K562 (cell line): ENCODE data around the gene RTL10. TPM values are rescaled to one million over a fixed set of nuclear protein-coding genes. Genes with fewer than 3 reads are reported as not detected.

Source experiments
- ARID1B ChIP-seq: fragments of 450-650 bp; IDR thresholded peaks from 2 replicates; pipeline ENCODE4 v1.6.1; 2016; ENCODE audit warnings: antibody characterized with exemption, mild to moderate bottlenecking, inconsistent platforms
- CREBBP ChIP-seq: IDR thresholded peaks from one replicate; pipeline ENCODE4 v1.6.1; 2012; ENCODE audit warnings: low read depth, mild to moderate bottlenecking, control low read depth, inconsistent platforms, low read length
- CTBP1 ChIP-seq: fragments of 450-650 bp; IDR thresholded peaks from 2 replicates; pipeline ENCODE4 v1.6.1; 2016; ENCODE audit warnings: borderline replicate concordance
- HDAC1 ChIP-seq, 2 experiments: fragments of 450-650 bp; IDR thresholded peaks; 2 replicates each; pipeline ENCODE4 v1.6.1; 2016 to 2017; ENCODE audit warnings: inconsistent platforms in 1 of 2, mild to moderate bottlenecking in 1 of 2, moderate library complexity in 1 of 2
- IFI16 ChIP-seq: fragments of 250-450 bp; sonication (Bioruptor Pico); IDR thresholded peaks from 2 replicates; pipeline ENCODE4 v2.1.2; 2022; ENCODE audit warnings: mild to moderate bottlenecking, inconsistent platforms
- KDM1A ChIP-seq, 2 experiments: fragments of 450-650 bp; IDR thresholded peaks; 2 replicates each; pipeline ENCODE4 v1.6.1; 2016; ENCODE audit warnings: mild to moderate bottlenecking in 2 of 2
- KLF1 ChIP-seq: fragments of 450-650 bp; IDR thresholded peaks from 2 replicates; pipeline ENCODE4 v1.6.1; 2016; ENCODE audit warnings: missing genetic modification characterization, missing compliant biosample characterization
- ZBTB7A ChIP-seq: IDR thresholded peaks from 2 replicates; pipeline ENCODE4 v1.6.1; 2011; ENCODE audit warnings: low read depth, mild to moderate bottlenecking, low read length, moderate library complexity, borderline replicate concordance; ENCODE audit not compliant: control insufficient read depth
- polyA plus RNA-seq, 8 experiments: library from polyadenylated mRNA; depleted of rRNA in 4 of 8; stranded (reverse) in 5 of 8; unstranded in 3 of 8; fragments of >200 nt; fragmentation: Nextera tagmentation in 2 of 8; fragmentation: Illumina TruSeq in 1 of 8; extraction: Ambion mirVana in 2 of 8; extraction: Trizol in 1 of 8; gene quantifications; 2 replicates each; pipeline versions ENCODE4 v1.2.1 to v1.2.3, GENCODE V29; 2011 to 2014; ENCODE audit warnings: inconsistent platforms in 1 of 8, missing spikeins in 1 of 8
- total RNA-seq, 7 experiments: library from RNA; depleted of rRNA in 6 of 7; stranded (reverse); fragments of >200 nt in 6 of 7; fragmentation: Illumina TruSeq in 2 of 7; extraction: Trizol in 2 of 7; gene quantifications; 2 replicates each; pipeline versions ENCODE4 v1.2.1 to v1.2.3, GENCODE V29; 2011 to 2021; ENCODE audit warnings: low replicate concordance in 1 of 7
- TF ChIP-seq, protein P1 (sequence below), 2 experiments: fragments of 450-650 bp; IDR thresholded peaks; 2 replicates each; pipeline ENCODE4 v1.6.1; 2016; ENCODE audit warnings: mild to moderate bottlenecking in 2 of 2, borderline replicate concordance in 1 of 2, low read depth in 1 of 2, moderate library complexity in 1 of 2
- TF ChIP-seq, protein P2 (sequence below): fragments of 250-450 bp; sonication (Bioruptor Pico); IDR thresholded peaks from 2 replicates; pipeline ENCODE4 v1.4.0; 2020

The RTL10 gene
- total and polyA plus RNA-seq, 9 of the 15 experiments (the other 6 are each of a cell fraction or from before 2014, with no cell fraction given) = 19.8 to 75.5 (median 32.5) TPM

DNA sequence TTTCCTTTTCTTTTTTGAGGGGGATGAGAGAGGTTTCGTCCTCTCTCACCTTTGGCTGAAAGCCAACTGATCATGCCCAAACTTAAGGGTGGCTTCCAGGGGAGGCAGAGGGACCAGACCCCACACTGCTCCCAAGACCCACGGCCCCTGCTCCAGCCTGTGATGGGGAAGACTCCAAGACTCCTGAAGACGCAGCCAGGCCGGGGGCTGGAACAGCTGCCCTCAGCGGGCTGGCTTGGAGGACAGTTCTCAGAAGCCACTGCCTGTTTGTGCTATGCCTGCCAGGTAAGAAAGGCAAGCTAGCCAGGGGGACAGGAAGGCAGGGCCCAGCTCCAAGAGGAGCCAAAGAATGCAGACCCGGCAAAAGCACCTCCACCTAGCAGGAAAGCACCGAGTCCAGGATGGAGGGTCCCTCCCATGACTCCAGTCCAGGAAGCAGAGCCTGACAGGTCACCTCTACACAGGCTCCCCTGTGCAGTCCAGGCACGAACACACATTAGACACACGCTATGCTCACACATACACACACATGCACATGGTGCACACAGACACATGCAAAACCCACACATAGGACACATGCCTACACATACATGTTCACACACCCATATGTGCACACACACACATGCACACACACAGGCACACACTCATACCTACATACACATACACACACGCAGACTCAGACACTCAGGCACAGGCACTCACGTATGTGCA lies 31.3 kb downstream of the RTL10 start (continued):
- TF ChIP-seq, protein P1, sequence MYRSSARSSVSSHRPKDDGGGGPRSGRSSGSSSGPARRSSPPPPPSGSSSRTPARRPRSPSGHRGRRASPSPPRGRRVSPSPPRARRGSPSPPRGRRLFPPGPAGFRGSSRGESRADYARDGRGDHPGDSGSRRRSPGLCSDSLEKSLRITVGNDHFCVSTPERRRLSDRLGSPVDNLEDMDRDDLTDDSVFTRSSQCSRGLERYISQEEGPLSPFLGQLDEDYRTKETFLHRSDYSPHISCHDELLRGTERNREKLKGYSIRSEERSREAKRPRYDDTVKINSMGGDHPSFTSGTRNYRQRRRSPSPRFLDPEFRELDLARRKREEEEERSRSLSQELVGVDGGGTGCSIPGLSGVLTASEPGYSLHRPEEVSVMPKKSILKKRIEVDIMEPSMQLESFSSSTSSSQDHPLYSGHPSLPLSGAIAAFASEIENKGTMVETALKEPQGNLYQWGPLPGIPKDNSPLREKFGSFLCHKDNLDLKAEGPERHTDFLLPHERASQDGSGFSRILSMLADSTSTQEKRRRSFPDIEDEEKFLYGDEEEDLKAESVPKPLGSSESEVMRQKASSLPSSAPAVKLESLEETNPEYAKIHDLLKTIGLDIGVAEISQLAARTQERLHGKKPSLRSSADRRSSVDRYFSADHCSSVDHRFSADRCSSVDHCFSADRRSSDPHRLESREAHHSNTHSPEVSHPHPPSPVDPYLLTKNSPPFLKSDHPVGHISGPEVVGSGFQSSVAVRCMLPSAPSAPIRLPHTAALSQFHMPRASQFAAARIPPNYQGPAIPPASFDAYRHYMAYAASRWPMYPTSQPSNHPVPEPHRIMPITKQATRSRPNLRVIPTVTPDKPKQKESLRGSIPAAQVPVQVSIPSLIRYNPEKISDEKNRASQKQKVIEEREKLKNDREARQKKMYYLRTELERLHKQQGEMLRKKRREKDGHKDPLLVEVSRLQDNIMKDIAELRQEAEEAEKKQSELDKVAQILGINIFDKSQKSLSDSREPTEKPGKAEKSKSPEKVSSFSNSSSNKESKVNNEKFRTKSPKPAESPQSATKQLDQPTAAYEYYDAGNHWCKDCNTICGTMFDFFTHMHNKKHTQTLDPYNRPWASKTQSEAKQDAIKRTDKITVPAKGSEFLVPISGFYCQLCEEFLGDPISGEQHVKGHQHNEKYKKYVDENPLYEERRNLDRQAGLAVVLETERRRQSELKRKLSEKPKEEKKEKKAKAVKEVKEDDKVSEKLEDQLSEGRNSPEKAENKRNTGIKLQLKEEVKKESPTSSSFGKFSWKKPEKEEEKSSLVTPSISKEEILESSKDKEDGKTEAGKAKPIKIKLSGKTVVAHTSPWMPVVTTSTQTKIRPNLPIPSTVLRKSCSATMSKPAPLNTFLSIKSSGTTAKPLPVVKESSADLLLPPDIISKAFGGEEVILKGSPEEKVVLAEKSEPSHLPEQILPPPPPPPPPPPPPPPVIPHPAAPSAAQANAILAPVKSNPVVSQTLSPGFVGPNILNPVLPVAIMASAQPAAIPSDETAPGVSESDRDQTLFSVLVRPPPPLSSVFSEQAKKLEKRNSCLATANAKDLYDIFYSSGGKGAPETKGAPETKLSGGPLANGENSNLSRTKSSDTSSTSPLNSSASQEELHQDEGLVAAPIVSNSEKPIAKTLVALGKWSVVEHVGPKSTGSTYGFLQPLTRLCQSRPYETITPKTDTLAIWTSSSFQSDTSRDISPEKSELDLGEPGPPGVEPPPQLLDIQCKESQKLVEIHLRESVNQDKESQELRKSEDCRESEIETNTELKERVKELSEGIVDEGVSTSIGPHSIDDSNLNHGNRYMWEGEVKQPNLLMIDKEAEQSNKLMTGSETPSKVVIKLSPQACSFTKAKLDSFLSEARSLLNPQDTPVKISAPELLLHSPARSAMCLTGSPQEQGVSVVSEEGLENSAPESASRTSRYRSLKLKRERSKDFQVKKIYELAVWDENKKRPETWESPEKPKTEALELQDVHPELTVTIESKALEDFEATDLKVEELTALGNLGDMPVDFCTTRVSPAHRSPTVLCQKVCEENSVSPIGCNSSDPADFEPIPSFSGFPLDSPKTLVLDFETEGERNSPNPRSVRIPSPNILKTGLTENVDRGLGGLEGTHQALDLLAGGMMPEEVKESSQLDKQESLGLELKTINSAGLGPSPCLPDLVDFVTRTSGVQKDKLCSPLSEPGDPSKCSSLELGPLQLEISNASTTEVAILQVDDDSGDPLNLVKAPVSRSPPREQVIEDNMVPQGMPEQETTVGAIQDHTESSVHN (IDR thresholded peaks at IDR 0.05; ENCODE audit: borderline replicate concordance in 1 of 2, low read depth in 1 of 2) = no peak
- no peak for TF ChIP-seq KLF1
- TF ChIP-seq KDM1A (IDR thresholded peaks at IDR 0.05) = no peak
- TF ChIP-seq CTBP1 = no peak
- TF ChIP-seq ZBTB7A = no peak
- no peak for TF ChIP-seq ARID1B
- TF ChIP-seq IFI16 (CRISPR knock-in tag) = no peak
- TF ChIP-seq, protein P2, sequence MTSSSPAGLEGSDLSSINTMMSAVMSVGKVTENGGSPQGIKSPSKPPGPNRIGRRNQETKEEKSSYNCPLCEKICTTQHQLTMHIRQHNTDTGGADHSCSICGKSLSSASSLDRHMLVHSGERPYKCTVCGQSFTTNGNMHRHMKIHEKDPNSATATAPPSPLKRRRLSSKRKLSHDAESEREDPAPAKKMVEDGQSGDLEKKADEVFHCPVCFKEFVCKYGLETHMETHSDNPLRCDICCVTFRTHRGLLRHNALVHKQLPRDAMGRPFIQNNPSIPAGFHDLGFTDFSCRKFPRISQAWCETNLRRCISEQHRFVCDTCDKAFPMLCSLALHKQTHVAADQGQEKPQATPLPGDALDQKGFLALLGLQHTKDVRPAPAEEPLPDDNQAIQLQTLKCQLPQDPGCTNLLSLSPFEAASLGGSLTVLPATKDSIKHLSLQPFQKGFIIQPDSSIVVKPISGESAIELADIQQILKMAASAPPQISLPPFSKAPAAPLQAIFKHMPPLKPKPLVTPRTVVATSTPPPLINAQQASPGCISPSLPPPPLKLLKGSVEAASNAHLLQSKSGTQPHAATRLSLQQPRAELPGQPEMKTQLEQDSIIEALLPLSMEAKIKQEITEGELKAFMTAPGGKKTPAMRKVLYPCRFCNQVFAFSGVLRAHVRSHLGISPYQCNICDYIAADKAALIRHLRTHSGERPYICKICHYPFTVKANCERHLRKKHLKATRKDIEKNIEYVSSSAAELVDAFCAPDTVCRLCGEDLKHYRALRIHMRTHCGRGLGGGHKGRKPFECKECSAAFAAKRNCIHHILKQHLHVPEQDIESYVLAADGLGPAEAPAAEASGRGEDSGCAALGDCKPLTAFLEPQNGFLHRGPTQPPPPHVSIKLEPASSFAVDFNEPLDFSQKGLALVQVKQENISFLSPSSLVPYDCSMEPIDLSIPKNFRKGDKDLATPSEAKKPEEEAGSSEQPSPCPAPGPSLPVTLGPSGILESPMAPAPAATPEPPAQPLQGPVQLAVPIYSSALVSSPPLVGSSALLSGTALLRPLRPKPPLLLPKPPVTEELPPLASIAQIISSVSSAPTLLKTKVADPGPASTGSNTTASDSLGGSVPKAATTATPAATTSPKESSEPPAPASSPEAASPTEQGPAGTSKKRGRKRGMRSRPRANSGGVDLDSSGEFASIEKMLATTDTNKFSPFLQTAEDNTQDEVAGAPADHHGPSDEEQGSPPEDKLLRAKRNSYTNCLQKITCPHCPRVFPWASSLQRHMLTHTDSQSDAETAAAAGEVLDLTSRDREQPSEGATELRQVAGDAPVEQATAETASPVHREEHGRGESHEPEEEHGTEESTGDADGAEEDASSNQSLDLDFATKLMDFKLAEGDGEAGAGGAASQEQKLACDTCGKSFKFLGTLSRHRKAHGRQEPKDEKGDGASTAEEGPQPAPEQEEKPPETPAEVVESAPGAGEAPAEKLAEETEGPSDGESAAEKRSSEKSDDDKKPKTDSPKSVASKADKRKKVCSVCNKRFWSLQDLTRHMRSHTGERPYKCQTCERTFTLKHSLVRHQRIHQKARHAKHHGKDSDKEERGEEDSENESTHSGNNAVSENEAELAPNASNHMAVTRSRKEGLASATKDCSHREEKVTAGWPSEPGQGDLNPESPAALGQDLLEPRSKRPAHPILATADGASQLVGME (CRISPR knock-in tag) = no peak
- TF ChIP-seq HDAC1 (IDR thresholded peaks at IDR 0.05) = peak in 1 of 2 experiments; percentile 76; a peak in 2 of 4 replicates
- peak; percentile 51 for TF ChIP-seq CREBBP
